NCI-H82 treated with DMSO at 0.1 percent for 48 hours (cell line): ENCODE measurements around the gene ZNF805.
"Not testable (repeated sequence)": the region's sequence is repeated elsewhere in the genome, so short reads cannot be mapped to it uniquely, and the experiment has no call there.

Experiments used
- DNase-seq: peaks from one replicate; lab custom pipeline; 2025; ENCODE audit not compliant: unreplicated experiment; lab: John Stamatoyannopoulos, UW

Gene ZNF805

DNA sequence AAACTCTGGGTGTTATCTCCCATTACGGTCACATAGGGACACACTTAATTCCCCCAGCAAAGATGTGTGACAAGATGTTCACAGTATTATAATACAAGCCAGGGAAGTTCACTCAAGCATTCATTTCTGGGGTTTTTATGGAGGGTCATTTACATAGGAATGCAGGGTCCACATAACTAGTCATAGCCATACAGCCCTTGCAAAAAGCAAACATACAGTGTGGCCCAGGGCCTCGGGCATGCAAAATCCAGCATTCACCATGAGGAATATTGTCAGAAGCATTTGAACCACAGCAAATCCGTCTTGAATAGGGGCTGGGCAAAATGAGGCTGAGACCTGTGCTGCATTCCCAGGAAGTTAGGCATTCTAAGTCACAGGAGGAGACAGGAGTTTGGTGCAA, 26.9 kb downstream of the ZNF805 start:
- DNase-seq: no peak

DNA sequence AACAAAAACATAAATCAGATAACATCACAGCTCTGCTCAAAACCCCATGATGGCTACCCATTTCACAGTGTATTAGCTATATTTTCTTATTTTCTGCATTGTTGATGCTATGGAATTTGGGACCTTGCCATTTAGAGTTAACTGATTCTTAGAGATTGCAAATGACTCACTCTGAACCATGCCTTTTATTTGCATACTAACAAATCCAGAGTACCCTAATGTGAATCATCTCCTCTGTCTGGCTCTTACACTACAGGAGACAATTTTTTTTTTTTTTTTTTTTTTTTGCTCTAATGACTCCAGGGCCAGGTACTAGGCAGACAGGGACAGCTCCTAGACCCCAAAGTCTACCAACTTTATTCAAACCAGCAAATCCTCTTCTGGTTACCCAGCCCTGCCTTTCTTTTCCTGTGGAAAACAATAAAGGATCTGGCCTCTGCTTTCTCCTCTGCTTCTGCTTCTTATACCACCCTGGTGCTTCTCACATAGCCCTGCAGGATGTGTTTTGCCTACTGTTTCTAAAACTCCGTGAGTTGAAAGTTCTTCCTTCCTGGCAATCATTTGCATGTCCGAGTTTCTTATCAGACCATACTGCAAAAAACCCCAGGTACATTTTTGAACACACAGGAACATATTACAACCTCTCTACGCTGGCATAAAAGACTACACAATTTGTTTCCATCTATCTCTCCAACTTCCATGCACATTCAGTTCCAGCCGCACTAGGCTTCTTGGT, 29.3 kb downstream of the ZNF805 start:
- no peak for DNase-seq

DNA sequence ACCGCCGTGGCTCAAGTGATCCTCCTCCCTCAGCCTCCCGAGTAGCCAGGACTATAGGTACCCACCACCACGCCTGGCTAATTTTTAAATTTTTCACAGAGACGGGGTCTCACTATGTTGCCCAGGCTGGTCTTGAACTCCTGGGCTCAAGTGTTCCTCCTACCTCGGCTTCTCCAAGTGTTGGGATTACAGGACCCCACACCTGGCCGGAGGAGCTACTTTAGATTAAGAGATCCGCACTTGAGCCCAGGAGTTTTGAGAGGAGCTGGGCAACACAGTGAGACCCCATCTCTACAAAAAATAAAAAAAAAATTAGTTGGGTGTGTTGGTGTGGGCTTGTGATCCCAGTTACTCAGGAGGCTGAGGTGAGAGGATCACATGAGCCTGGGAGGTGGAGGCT, 30.8 kb downstream of the ZNF805 start:
- no peak for DNase-seq

DNA sequence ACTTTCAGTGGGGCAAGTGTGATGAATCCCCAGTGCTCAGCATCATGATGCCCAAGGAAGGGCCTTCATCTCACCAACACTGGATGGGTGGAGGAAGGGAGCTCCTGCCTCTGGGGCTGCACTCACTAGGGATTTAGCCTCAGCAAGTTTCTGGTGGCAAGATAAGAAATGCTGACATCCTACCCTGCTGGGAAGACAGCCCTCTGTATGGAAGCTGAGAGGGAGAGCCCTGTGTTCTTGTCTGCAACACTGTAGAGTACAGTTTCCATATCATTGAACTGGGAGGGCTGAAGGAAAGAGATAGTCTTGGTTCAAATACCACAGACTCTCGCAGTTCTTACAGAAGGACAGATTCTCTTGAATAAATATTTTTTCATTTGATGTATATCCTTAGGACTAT, 32.6 kb downstream of the ZNF805 start:
- no peak for DNase-seq

DNA sequence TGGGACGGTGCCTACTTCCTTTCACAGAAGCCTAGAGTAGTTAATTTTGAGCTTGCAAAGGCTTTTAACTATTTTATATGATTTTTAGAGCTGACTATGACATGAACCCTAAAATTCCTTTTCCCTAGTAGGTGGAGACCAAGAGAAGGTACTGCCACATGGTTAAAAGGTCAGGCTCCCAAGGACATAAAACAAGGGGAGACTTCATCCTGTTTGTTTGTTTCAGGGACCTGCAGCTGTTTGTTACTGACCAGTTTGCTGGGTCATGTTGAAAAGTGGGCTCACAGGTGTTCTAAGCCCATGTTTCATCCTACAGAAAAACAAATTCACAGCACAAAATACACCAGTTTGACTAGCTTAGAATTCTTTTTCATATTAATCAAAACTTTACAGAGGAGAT, 36.0 kb downstream of the ZNF805 start:
- no peak for DNase-seq

DNA sequence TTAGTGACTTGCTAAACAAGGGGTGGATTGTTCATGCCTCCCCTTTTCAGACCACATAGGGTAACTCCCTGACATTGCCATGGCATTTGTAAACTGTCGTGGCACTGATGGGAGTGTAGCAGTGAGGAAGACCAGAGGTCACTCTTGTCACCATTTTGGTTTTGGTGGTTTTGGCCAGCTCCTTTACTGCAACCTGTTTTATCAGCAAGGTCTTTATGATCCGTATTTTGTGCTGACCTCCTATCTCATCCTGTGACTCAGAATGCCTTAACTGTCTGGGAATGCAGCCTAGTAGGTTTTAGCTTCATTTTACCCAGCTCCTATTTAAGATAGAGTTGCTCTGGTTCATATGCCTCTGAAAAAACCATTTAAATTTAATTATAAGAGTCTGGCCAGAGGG, 38.0 kb downstream of the ZNF805 start:
- DNase-seq: not testable (repeated sequence)

DNA sequence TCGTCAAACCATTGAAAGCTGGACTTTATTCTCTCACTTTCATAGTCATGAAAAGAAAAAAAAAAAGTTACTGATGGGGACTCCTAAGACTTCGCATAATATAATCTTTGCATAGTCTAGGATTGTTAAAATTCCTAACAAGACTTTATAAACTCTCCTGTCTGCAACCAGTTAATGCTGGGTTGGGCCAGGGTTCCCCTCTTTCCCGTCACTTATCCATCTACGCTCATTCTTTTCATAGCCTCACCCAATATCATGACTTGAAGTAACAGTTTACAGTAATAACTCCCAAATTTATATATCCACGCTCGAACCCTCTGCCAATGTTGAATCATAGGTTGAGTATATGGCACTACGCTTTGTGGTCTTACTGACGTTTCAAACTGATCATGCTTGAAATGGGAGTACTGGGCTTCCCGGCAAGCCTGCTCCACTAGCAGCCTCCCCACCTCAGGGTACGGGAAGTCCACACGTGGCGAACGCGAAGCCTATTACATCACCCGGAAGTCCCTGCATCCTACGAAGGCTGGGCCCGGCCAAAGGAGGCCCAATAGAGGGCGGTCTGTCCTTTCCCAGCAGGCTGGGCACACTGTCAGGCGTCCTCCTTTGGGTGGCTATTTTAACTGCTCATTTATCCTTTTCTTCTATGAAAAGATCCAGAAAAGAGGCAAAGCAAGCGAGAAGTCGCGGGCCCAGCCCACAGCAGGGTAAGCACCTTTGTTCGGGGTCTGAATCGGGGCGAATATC, 39.2 kb downstream of the ZNF805 start:
- peak; percentile 90 for DNase-seq

DNA sequence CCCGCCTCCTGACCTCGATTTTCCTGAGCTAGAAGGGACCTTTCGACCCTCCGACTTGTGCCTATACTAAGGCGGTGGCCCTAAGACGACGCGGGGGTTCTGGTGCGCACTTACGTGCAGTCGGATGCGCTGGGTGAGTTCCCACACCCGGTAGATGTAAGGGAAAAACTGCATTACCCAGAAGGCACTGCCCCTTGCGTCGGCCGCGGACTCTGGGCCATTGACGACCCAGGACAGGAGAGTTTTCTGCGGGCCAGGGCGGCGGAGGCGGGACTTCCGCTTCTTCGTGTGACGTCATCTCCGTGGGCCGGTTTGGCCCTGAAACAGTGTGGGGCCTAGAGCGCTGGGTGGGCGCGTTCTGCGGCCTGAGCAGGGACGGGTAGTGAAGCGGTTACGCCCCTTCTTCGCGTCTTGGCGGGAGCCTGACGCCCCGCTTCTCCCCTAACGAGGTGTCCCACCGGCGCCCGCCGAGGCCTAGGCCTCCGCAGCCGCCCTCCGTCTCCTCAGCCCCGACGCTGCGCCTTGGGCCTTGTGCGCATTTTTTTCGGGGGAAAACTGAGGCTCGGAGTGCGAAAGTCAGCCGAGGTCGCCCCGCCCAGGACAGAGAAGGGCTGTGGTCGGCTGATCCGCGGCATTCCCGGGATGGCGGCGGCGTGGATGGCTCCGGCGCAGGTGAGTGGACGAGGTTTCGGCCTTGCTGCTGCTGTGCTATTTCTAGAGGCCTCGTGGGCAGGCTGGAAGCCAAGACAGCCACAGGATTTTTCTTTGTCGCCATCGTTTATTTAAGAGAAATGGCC, 39.9 kb downstream of the ZNF805 start, which contains the start of gene ZNF460:
TSS of gene ZNF460 (plus strand) at position 321 of the 797 bp plus-strand sequence. CDS start at position 643, 322 bp downstream.
- DNase-seq: peak; percentile 89

DNA sequence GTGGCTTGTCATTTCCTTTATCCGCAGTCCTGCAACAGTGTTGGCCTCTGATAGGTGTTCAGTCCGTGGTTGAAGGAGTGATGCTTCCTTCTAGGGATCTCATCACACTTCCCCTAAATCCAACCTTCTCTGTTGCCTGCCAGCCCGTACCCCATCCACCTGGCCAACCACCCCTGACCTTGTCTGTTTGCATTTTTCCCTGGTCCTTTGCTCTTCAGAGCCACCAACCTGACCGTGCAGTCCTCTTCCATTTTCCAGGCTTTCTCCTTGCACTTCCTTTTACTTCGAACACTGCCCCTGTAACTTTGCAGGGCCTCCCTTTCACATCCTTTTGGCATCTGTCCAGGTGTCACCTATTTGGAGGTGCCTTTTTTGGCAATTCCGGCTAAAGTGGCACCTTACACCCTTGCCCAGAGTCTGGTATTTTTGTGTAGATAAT, 40.5 kb downstream of the ZNF805 start:
- DNase-seq: no peak

DNA sequence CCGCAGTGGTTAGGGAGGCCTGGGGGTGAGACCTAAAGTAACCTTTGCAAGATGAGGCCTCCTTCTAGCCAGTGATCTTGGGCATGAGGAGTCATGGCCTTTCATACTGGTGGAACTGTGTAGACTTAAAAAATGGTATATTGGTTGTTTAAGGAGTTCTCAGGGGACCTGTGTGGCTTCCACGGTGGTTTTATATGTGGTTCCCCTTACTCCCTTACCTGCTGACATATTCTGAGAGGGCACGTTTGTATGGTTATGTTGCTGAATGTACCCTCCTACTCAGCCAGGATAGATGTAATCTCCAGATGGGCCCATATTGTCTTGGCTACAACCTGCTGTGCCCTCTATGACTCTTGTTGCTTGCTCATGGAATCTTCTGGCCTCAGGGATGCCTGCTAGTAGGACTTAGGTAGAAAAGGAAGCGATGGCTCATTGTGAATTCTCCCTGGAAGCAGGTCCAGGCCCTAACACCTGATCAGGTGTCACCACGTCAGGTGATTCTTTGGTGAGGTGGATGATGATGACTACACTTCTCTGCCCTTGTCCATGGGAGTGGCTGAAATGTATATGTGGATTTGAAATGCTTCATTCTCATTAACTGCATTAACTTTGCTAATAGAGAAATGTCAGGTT, 41.7 kb downstream of the ZNF805 start:
- no peak for DNase-seq

DNA sequence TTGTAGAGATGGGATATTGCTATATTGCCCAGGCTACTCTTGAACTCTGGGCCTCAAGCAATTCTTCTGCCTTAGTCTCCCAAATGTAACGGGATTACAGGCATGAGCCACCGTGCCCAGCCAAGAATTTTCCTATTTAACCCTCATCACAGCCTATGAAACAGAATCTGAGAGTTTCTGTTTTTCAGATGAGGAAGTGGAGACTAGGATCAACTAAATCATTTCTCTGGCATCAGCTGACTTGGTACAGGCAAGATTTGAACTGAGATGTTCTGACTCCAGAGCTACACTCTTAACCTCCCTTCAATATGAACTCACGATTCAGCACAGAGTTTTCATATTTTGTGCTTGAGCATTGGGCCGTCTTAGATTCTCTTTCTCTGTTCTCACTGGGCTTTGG, 47.9 kb downstream of the ZNF805 start:
- DNase-seq: no peak

DNA sequence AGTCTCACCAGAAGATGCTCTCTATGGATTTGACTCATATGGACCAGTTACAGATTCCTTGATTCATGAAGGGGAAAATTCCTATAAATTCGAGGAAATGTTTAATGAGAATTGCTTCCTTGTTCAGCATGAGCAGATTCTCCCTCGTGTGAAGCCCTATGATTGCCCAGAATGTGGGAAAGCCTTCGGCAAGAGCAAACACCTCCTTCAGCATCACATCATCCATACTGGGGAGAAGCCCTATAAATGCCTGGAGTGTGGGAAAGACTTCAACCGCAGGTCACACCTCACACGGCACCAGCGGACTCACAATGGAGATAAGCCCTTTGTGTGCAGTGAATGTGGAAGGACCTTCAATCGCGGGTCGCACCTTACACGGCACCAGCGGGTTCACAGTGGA, 50.5 kb downstream of the ZNF805 start:
- DNase-seq: no peak

DNA sequence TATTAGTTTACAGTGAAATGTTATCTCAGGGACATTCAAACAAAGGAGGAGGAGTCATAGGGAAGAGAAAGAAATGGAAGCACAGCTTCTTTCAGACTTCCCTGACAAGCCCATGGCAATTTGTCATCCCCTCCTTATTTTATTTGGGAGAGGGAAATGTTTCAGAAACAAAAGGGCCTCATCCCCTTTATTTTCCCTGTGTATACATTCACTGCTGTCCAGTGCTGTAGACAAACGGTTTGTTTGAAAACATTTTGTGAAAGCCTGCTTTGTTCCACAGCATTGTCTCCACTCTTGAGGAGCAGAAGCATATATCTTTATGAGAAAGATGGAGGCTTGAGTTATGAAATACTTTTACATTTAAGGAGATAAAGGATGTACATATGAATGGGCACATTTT, 52.1 kb downstream of the ZNF805 start:
- no peak for DNase-seq

DNA sequence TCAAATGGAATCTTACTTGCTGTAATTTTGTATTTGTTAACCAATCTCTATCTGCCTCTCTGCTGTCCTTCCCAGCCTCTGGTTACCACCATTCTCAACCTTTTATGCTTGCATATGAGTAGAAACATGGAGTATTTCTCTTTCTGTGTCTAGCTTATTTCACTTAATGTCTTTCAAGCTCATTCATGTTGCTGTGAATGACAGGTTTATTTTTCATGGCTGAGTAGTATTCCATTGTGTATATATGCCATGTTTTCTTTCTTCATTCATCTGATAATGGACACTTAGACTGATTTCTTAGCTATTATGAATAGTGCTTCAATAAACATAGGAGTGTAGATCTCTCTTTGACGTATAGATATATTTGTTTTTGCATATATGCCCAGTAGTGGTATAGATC, 53.3 kb downstream of the ZNF805 start:
- DNase-seq: no peak

DNA sequence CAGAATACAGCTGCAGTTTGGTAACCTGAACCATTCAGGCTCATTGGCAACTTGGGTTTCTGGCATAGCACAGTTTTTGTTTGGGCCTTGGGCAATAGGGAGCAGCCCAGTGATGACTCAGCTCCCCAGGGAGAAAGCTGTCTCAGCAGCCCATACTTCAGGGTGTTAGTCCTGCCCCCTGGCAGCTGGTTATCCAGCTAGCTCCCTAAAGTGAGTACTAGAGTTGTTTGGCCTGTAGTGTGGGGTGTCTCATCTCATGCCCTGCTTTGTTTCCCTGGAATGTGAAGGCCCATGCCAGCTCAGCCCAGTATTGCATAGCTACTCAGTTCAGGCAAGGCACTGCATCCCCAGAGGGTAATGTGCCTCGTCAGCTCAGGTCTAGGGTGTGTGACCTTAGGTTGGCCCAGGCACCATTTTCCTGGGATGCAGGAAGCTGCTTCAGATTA, 61.6 kb downstream of the ZNF805 start:
- no peak for DNase-seq

DNA sequence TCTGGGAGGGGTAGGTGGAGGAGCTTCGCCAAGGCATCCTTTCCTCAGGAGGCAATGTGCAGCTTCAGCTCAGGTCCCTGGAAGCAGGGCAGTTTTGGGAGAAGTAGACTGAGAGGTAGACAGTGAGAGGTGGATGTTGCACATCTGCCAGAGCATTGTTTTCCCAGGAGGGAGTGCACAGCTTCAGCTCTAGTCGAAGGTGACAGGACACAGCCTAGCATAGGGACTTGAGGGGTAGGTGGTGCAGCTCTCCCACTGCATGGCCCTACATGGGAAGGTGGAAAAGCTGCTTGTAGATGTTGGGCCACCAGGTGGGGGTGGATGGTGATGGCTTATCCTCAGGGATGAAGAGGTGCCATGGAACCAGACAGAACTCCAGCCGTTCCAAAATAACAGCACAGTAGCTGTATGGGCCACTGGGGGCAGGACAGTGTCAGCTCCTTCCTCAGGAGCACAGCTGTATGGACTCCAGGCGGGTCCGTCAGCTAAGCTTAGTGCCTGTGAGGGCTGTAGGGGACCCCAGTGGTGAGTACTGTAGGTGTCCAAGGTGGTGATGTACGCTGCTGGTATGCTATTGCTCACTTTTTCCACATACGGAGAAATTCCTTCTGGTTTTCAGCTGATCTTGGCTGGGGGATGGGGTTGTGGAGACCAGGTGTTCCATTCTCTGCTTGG, 62.4 kb downstream of the ZNF805 start:
- no peak for DNase-seq
